Suprapubic skin (tissue), 4 donors: ENCODE data around the gene MTFR2.
A peak's percentile ranks its signal among the peaks of the same experiment; 100 is the strongest.

Experiments
- CTCF ChIP-seq, 2 donors: fragments of 200-600 bp in 1 of 2; fragments of 450-650 bp in 1 of 2; sonication (generic) in 1 of 2; IDR thresholded peaks; one replicate each; pipeline ENCODE4 v1.5.1; 2016 to 2019; ENCODE audit warnings: antibody characterized with exemption in 2 of 2, mild to moderate bottlenecking in 1 of 2, moderate library complexity in 1 of 2
- EP300 ChIP-seq: sonication (generic); formaldehyde crosslinking; IDR thresholded peaks from one replicate; pipeline ENCODE4 v1.6.1; 2017; ENCODE audit warnings: antibody characterized with exemption
- POLR2A ChIP-seq, 2 donors: fragments of 450-650 bp; IDR thresholded peaks; one replicate each; pipeline ENCODE4 v1.6.1; 2017; ENCODE audit warnings: antibody characterized with exemption in 2 of 2, mild to moderate bottlenecking in 2 of 2, moderate library complexity in 2 of 2
- POLR2AphosphoS5 ChIP-seq, 3 donors: sonication (generic); formaldehyde crosslinking; IDR thresholded peaks; one replicate each; pipeline ENCODE4 v1.6.1; 2017; ENCODE audit warnings: antibody characterized with exemption in 3 of 3

DNA sequence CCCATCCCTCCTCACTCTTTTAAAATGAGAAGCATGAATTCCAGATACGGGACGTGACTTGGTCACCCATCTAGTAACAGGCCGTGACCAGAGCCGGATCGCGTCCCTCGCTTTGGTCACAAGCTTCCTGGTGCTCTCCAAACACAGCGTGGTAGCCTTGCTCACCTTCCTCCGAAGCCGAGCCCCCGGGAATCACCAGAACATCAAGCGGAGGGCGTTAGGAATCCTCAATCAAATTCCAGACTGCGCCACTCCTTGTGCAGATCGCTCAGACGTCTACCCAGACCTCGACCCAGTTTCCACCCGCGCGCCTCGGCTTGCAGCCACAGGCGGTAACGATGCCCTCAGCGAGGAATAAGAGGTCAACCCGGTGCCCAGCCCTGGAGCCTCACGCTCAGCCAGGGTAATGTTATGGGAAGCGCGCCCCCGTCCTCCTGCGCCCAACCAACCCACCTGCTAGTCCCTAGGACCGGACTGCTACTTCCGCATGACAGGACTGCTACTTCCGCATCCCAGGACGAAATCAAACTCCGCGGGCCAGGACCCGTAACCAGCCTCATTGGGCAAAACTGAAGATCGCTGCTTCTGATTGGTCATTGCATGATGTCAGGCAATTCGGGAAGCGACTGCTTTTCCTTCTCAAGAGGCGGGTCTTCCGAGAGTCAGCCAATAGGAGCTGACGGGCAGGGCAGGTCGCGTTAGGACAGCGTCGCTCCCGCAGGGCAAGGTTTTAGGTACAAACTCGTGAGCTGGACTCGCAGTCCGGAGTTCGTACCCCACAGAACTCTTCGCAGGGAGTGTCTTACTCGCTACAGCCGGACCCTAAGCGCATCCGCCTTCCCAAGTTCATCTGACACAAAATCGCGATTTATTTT is at the start of gene MTFR2:
- TF ChIP-seq CTCF (IDR thresholded peaks at IDR 0.05) (no peak), POLR2A (IDR thresholded peaks at IDR 0.05) (no peak), POLR2AphosphoS5 (IDR thresholded peaks at IDR 0.05) (peak in 2 of 3 donors; percentile 92 to 97), EP300 (no peak)
